ENCODE results near the gene IDH2.

The IDH2 gene

GRCh38 chr15:90103701-90104329, 1.5 kb upstream of the IDH2 start:
- peaks cover 29% of the 10 kb centered on the region for H3K4me1 Mint-ChIP-seq
- no peaks in the 10 kb centered on the region for H3K9me3 Mint-ChIP-seq
- peak overlapping the region; percentile 84 for H3K4me3 Mint-ChIP-seq
- DNase-seq (ENCODE audit: low spot score in 2 of 2) (no peak), ATAC-seq (ENCODE audit: low read depth) (no peak)
- peaks cover 1% of the 10 kb centered on the region for H3K27me3 Mint-ChIP-seq
- peak overlapping the region; percentile 60 for H3K27ac Mint-ChIP-seq
- H3K36me3 Mint-ChIP-seq: no peaks in the 10 kb centered on the region

GRCh38 chr15:90101130-90101968, 919 bp downstream of the IDH2 start:
- Mint-ChIP-seq H3K27me3 (no peaks in the 10 kb centered on the region), H3K4me1 (peaks cover 45% of the 10 kb centered on the region), H3K27ac (peak overlapping the region; percentile 91), H3K36me3 (no peaks in the 10 kb centered on the region), H3K4me3 (peak overlapping the region; percentile 89), H3K9me3 (no peaks in the 10 kb centered on the region)
- DNase-seq (ENCODE audit: low spot score in 2 of 2) (peak in 1 of 2 donors; percentile 32), ATAC-seq (ENCODE audit: low read depth) (peak; percentile 8)

- no peaks in the 10 kb centered on the region for H3K9me3 Mint-ChIP-seq
These were observed 2.1 kb downstream of the IDH2 start for GRCh38 chr15:90099868-90100831.

GRCh38 chr15:90099072-90099867, 3.0 kb downstream of the IDH2 start:
- H3K4me1 Mint-ChIP-seq: peaks cover 53% of the 10 kb centered on the region
- peak overlapping the region; percentile 91 for H3K27ac Mint-ChIP-seq
- peak; percentile 33 for ATAC-seq (ENCODE audit: low read depth)
- DNase-seq (ENCODE audit: low spot score in 2 of 2): peak; percentile 27 to 37
- no peaks in the 10 kb centered on the region for H3K27me3 Mint-ChIP-seq
- no peaks in the 10 kb centered on the region for H3K36me3 Mint-ChIP-seq
- H3K9me3 Mint-ChIP-seq: no peaks in the 10 kb centered on the region
- peak overlapping the region; percentile 84 for H3K4me3 Mint-ChIP-seq

More at GRCh38 chr15:90099868-90100831, 2.1 kb downstream of the IDH2 start:
- Mint-ChIP-seq H3K27me3 (no peaks in the 10 kb centered on the region), H3K4me1 (peaks cover 51% of the 10 kb centered on the region), H3K36me3 (no peaks in the 10 kb centered on the region), H3K27ac (peak overlapping the region; percentile 91), H3K4me3 (peak overlapping the region; percentile 89)
- DNase-seq (ENCODE audit: low spot score in 2 of 2) (no peak), ATAC-seq (ENCODE audit: low read depth) (no peak)

- DNase-seq (ENCODE audit: low spot score in 2 of 2): peak in 1 of 2 donors; percentile 66
These were observed 4.8 kb downstream of the IDH2 start for GRCh38 chr15:90097475-90097874.

GRCh38 chr15:90095521-90095959, 6.7 kb downstream of the IDH2 start:
- DNase-seq (ENCODE audit: low spot score in 2 of 2) (no peak), ATAC-seq (ENCODE audit: low read depth) (no peak)
- peaks cover 2% of the 10 kb centered on the region for H3K36me3 Mint-ChIP-seq
- no peaks in the 10 kb centered on the region for H3K27me3 Mint-ChIP-seq
- peaks cover 43% of the 10 kb centered on the region for H3K4me1 Mint-ChIP-seq
- peak overlapping the region; percentile 11 for H3K4me3 Mint-ChIP-seq
- no peaks in the 10 kb centered on the region for H3K9me3 Mint-ChIP-seq
- peak overlapping the region; percentile 81 for H3K27ac Mint-ChIP-seq

More at GRCh38 chr15:90097475-90097874, 4.8 kb downstream of the IDH2 start:
- Mint-ChIP-seq H3K27me3 (no peaks in the 10 kb centered on the region), H3K4me3 (peak overlapping the region; percentile 3), H3K27ac (peak overlapping the region; percentile 84), H3K9me3 (no peaks in the 10 kb centered on the region), H3K4me1 (peaks cover 48% of the 10 kb centered on the region), H3K36me3 (no peaks in the 10 kb centered on the region)
- peak; percentile 72 for ATAC-seq (ENCODE audit: low read depth)

GRCh38 chr15:90091156-90091931, 10.9 kb downstream of the IDH2 start:
- Mint-ChIP-seq H3K4me1 (peaks cover 13% of the 10 kb centered on the region), H3K4me3 (no peak overlapping the region), H3K27me3 (no peaks in the 10 kb centered on the region), H3K9me3 (no peaks in the 10 kb centered on the region), H3K27ac (no peak overlapping the region), H3K36me3 (peaks cover 13% of the 10 kb centered on the region)
- no peak for ATAC-seq (ENCODE audit: low read depth)
- no peak for DNase-seq (ENCODE audit: low spot score in 2 of 2)

GRCh38 chr15:90090226-90090848, 11.9 kb downstream of the IDH2 start:
- no peaks in the 10 kb centered on the region for H3K9me3 Mint-ChIP-seq
- no peak overlapping the region for H3K27ac Mint-ChIP-seq
- H3K4me3 Mint-ChIP-seq: no peak overlapping the region
- H3K4me1 Mint-ChIP-seq: peaks cover 7% of the 10 kb centered on the region
- ATAC-seq (ENCODE audit: low read depth): no peak
- H3K27me3 Mint-ChIP-seq: no peaks in the 10 kb centered on the region
- DNase-seq (ENCODE audit: low spot score in 2 of 2): no peak
- H3K36me3 Mint-ChIP-seq: peaks cover 13% of the 10 kb centered on the region

- H3K27me3 Mint-ChIP-seq: no peaks in the 10 kb centered on the region
- no peak overlapping the region for H3K4me3 Mint-ChIP-seq
- peaks cover 14% of the 10 kb centered on the region for H3K36me3 Mint-ChIP-seq
- no peak overlapping the region for H3K27ac Mint-ChIP-seq
- no peak for DNase-seq (ENCODE audit: low spot score in 2 of 2)
- peaks cover 3% of the 10 kb centered on the region for H3K4me1 Mint-ChIP-seq
- no peaks in the 10 kb centered on the region for H3K9me3 Mint-ChIP-seq
- no peak for ATAC-seq (ENCODE audit: low read depth)
These were observed 14.7 kb downstream of the IDH2 start for GRCh38 chr15:90087454-90088154.

- peak; percentile 80 for ATAC-seq (ENCODE audit: low read depth)
- no peaks in the 10 kb centered on the region for H3K4me1 Mint-ChIP-seq
- H3K27me3 Mint-ChIP-seq: no peaks in the 10 kb centered on the region
- no peak overlapping the region for H3K27ac Mint-ChIP-seq
- no peak overlapping the region for H3K4me3 Mint-ChIP-seq
- no peaks in the 10 kb centered on the region for H3K9me3 Mint-ChIP-seq
- peaks cover 12% of the 10 kb centered on the region for H3K36me3 Mint-ChIP-seq
- DNase-seq (ENCODE audit: low spot score in 2 of 2): peak; percentile 43 to 56
These were observed 15.4 kb downstream of the IDH2 start for GRCh38 chr15:90086868-90087268.

GRCh38 chr15:90085565-90085964, 16.7 kb downstream of the IDH2 start:
- no peak overlapping the region for H3K27ac Mint-ChIP-seq
- H3K36me3 Mint-ChIP-seq: peaks cover 13% of the 10 kb centered on the region
- no peaks in the 10 kb centered on the region for H3K4me1 Mint-ChIP-seq
- no peaks in the 10 kb centered on the region for H3K27me3 Mint-ChIP-seq
- DNase-seq (ENCODE audit: low spot score in 2 of 2) (no peak), ATAC-seq (ENCODE audit: low read depth) (no peak)
- no peak overlapping the region for H3K4me3 Mint-ChIP-seq
- no peaks in the 10 kb centered on the region for H3K9me3 Mint-ChIP-seq

Measured in memory B cell (primary cell).